Anterior cingulate cortex (tissue), 58 donors: ENCODE measurements around the gene OR2AG1.

Source experiments
- DNase-seq, 58 donors: peaks; one replicate each; lab custom pipeline; 2025; lab: John Stamatoyannopoulos, UW

The OR2AG1 gene, protein sequence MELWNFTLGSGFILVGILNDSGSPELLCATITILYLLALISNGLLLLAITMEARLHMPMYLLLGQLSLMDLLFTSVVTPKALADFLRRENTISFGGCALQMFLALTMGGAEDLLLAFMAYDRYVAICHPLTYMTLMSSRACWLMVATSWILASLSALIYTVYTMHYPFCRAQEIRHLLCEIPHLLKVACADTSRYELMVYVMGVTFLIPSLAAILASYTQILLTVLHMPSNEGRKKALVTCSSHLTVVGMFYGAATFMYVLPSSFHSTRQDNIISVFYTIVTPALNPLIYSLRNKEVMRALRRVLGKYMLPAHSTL

DNA sequence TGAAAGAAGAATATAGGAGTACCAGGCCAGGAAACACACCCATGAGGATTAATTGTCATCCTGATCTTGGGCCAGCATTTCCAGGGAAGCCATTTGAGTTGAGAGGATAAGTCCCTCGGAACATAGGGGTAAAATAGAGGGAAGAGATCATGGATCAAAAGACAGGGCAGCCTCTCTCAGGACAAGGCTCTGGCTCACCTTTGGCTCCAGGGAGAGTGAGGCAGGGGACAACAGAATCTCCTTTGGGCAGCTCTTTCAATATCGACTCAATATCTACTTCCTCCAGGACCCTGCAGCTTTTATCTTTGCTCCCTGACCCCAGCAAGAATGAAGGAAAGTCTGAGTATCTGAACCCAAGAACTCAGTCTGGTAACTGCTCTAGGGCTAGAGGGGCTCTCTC lies at the start of gene OR2AG1:
Gene OR2AG1, plus strand, starts transcription at position 301 of the 400 bp plus-strand sequence. CDS start 2,018 bp downstream, outside the sequence.
- no peak for DNase-seq

DNA sequence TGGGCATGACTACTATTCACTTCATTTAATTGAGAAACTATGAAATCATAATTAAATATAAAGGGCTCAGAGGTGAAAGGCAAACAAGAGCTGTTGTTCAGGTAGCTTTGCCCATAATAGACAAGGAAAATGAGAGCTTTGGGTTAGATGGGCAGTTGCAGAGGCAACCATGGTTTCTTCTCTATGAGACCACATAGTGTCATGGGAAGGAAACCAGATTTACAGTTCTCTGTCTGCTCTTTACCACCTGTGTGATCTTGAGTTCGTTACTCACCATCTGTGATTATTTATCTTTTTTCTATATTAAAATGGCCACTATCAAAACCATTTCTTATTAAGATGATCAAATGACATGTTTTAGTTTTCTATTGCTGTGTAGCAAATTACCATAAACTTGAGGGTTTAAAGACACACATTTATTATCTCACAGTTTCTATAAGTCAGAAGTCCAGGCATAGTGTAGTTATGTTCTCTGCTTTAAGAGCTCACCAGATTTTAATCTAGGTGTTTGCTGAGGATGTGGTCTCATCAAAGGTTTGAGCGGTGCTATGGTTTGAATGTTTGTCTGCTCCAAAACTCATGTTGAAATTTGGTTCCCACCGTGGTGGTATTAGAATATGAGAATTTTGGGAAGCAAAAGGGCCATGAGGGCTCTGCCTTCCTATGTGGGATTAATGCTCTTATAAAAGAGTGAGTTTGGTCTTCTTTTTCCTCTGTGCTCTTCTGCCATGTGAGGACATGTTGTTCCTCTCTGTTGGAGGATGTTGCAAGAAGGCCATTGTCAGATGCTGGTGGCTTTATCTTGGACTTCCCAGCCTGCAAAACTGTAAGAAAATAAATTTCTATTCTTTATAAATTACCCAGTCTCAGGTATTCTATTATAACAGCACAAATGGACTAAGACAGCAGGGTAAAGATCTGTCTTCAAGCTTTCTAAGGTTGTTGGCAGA lies 49.2 kb upstream of the OR2AG1 start:
- no peak for DNase-seq

DNA sequence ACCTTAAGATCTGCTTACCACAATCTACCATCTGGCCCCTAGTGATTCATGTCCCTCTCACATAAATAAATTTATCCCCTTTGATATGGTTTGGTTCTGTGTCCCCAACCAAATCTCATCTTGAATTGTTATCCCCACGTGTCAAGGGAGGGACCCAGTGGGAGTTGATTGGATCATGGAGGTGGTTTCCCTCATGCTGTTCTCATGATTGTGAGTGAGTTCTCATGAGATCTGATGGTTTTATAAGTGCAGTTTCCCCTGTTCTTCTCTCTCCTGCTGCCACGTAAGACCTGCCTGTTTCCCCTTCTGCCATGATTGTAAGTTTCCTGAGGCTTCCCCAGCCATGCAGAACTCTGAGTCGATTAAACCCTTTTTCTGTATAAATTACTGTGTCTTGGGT lies 48.2 kb upstream of the OR2AG1 start:
- DNase-seq, result no peak

DNA sequence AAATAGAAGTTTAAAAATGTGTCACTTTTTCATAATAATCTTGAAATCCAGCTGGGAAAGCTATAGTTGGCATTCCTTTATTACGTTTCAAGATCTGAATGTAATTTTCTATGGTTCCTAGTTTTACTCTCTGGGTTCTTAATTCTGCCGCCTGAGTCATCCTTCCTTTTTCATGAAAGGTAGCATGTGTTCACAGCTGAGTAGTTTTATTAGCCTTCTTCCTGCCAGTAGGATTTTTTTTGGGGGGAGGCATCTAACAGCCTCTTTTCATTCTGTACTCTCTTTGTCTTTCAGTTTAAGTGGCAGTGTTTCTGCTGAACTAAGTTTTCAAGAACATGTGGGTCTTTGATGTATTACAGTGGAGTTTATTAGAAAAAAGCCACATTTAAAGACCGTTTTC lies 47.5 kb upstream of the OR2AG1 start:
- DNase-seq, result no peak

DNA sequence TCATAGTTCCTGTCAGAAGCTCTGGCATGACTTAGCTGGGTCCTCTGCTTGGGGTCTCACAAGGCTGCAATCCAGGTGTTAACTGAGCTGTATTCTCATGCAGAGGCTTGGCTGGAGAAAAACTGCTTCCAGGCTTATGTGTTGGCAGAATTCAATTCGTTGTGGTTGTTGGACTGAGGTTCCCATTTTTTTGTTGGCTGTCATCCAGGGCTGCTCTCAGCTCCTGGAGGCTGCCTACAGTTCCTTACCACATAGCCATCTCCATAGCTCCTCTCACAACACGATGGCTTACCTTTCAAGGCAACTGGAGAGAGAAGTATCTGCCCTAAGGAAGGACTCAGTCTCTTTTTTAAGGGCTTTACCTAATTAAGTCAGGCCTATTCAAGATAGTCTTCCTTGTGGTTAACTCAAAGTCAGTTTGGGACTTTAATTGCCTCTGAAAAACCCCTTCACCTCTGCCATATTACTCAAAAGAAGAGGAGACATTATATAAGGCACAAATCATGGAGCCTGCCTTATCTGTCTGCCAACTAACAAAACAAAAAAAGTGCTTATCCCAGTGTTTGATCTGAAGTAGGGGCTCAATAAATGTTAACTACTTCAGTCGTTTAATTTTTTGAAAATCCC lies 46.2 kb upstream of the OR2AG1 start:
- DNase-seq, result no peak

DNA sequence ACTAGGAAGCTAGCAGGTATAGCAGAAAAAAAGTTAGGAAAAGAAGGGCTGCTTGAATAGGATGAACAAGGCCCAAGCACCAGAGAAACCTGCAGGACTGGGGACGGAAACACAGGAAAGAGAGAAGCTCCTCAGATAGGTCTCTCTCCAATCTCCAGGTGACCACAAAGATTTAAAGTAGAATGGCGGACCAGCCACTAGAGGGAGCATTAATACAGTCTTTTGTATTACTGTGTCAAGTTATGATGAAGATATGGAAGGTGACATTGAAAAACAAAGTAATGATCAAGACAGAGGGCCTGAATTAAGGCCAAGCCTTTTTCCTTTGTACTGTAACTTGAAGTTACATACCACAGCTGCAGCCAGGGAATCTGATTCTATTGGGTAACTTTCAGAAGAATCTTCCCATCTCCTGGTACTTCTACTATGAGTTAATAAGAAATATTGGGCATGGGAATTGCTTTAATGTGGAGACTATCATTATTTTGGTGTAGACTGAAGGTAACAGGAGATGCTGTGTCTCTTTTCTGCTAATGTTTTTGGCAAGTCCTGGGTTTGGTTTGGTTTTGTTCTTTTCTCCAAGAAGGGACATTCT lies 44.9 kb upstream of the OR2AG1 start:
- peak in 4 of 58 donors; percentile 2 to 14 (median 8) for DNase-seq

DNA sequence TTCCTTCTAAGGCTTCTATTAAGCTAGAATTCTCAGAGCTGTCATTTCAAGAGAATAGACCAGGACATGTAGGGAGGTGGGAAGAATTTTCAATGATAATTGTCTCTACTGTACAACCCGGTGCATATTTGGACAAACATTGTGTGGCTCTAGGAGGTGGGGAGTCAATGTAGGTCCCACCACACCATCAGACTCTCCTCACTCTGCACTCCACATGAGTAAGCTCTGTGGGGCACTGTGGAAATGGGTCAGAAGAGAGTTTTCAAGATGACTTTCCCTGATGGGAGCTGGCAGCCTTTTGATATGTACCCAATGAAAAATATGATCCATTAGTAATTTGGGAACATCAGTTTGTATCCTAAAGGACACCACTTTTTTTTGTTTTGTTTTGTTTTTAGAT lies 44.2 kb upstream of the OR2AG1 start:
- no peak for DNase-seq

DNA sequence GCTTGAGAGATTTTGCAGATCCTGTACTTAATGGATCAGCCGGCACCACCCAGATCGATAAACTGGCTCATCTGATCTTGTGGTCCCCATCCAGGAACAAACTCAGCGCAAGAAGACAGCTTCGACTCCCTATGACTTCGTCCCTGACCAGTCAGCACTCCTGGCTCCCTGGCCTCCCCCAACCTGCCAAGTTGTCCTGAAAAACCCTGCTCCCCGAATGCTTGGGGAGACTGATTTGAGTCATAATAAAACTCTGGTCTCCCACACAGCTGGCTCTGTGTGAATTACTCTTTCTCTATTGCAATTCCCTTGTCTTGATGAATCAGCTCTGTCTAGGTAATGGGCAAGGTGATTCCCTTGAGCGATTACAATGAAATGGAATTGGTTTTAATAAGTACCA lies 40.6 kb upstream of the OR2AG1 start:
- no peak for DNase-seq

DNA sequence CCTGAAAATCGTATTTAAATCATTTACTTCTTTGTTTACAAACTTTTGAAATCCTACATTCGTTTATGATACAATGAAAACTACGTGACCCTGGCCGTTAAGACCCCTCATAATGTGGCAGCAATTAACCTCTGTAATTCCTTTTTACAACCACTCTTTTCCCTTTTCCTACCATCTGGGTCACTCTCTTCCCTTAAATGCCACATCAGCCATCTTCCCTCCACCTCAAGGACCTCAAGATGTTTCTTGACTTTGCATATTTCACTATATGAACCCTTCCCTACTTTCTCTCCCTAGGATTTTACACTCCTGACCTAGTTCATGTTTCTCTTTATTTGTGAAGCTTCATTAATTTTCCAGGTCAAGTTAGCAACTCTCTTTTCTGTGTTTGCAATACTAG lies 37.8 kb upstream of the OR2AG1 start:
- DNase-seq, result no peak

DNA sequence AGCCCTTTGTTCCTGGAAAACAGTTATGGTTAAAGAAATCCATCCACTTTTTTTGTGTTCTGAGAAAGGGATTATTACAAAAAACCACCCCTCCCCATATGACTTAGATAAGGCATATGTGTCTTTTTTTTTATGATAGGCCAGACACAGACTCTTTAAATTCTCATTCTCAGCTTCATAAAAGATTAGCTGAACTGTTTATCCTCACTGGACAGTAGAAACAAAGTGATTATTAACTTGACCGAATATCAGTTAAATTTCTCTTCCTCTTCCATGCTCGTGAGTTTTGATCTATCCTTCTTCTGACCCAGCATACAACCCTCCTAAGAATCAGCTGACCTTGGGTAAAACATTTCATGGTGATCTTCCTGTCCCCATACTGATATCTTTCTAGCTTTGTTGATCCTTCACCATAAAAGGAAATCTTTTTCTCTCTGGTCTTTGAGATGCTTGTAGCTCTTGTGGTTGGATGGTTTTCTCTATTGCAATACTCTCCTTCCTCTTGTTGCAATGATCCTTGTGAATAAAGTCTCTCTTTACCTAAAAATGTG lies 37.3 kb upstream of the OR2AG1 start:
- DNase-seq, result no peak

DNA sequence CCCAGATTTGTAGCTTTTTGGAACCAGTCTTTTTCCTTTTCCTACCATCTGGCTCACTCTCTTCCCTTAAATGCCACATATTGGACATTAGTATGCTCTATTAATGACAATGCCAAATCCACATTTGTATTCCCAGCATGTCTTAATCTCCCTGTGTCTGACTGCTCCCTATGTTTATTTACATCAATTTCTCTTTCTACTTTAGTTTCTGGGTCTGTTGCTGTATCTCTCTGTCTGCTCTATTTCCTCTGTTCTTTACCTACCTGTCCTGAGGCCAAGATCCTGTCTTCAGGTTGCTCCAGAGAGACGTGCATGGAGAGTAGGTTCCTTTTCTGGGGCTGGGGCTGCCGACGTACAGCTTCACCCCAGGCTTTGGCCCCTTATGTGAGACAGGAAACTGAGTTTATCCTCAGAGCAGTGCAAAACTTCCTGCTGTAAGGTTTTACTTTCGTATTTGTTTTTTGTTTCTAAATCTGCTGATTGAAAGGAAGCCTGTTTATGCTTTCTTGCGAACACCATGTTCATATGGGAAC lies 36.7 kb upstream of the OR2AG1 start:
- no peak for DNase-seq

DNA sequence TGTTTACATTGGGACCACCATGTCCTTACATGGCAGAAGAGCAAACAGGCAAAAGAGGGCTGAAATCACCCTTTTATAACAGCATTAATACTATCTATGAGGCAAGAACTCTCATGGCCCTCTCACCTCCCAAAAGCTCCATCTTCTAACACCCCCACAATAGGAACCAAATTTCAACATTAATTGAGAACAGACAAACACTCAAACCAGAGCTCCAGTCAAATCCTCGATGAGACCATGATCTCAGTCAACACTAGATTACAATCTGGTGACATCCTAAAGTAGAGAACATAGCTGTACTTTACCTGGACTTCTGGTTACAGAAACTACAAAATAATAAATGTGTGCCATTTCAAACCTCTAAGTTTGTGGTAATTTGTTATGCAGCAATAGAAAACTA lies 36.2 kb upstream of the OR2AG1 start:
- DNase-seq, result no peak

DNA sequence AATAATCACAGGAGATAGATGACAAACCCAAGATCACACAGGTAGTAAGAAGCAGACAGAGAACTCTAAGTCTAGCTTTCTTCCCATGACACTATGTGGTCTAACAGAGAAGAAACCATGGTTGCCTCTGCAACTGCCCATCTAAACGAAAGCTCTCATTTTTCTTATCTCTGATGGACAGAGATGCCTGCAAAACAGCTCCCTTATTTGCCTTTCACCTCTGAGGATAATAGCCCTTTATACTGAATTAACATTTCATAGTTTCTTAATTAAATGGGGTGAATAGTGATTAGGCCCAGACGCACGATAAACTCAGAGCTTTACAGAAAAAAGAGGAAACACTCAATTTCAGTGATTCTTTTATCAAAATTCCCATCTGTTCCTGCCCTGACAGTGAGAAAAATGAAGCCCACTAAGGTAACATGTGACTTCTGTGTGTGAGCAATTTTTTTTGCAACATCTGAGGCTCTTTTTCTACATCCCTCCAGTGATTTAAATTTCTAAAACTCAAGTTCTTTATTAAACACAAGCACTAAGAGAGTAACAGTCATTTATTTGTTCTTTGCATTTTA lies 35.6 kb upstream of the OR2AG1 start:
- DNase-seq, result no peak

DNA sequence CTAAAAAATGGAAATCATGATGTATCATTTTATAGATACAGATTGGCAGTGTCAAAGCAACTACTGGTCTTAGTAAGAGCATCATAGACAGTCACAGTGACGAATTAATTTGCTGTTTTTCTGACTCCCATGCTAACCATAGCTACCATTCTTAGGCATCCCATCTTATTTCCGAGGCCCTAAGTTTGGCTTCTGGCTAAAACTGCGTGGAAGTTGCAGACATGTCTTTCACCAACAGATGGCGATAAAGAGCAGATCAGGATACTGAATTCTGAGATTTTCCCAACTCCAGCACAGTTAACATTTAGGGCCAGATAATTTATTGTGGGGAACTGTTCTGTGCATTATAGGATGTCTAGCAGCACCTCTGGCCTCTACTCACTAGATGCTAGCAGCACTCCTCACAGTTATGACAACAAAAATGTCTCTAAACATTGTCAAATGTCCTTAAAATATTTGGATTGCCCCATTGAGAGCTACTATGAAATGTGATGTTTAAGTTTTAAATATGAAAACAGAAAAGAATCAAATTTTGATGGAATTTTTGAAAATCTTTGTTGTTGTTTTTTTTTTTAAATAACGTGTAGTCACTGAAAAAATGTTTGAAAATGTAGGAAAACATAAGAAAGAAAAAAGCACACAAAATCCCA lies 27.4 kb upstream of the OR2AG1 start:
- DNase-seq, result peak in 11 of 58 donors; percentile 2 to 23 (median 7)

DNA sequence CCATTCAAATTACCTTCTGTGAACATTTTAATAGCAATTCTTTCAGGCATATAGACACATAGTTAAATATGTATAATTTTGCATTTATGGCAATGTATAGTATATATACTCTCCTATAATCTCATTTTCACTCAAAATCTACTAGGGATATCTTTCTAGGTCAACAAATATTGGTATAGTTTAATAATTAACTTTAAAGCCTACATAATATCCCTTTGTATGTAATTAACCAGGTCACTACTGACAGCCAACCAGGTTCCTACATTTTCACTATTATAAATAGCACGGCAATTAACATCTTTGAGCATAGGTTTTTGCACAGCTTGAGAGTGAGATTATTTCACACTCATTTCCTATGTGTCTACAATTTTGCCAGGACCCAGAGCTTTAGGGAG lies 26.9 kb upstream of the OR2AG1 start:
- no peak for DNase-seq

DNA sequence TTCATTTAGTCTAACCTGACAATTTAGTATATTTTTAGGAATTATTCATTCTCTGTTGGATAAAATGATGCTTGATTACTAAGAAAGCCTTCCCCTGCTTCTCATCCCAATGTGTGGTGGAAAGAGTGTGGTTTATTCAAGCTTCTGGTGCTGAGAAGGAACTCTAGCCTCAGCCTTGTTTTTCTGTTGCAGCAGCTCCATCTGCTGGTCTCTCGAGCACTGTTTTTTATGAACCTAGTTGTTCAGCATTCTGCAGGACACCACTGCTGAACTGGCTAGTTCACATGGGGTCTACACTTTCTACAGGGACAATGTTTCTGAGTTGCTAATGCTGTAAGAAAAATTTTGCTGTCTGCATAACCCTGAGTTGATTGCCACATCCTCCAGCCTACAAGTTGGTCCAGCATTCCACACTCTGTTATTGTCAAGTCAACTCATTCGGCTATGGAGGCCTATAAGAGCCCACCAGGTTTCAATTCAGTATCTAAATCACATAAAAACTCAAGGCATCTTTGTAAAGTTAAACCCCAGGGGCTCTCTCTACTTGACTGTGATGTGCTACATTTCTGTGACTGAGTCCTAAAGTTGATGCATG lies 25.4 kb upstream of the OR2AG1 start:
- DNase-seq, result peak in 46 of 58 donors; percentile 3 to 68 (median 28)

DNA sequence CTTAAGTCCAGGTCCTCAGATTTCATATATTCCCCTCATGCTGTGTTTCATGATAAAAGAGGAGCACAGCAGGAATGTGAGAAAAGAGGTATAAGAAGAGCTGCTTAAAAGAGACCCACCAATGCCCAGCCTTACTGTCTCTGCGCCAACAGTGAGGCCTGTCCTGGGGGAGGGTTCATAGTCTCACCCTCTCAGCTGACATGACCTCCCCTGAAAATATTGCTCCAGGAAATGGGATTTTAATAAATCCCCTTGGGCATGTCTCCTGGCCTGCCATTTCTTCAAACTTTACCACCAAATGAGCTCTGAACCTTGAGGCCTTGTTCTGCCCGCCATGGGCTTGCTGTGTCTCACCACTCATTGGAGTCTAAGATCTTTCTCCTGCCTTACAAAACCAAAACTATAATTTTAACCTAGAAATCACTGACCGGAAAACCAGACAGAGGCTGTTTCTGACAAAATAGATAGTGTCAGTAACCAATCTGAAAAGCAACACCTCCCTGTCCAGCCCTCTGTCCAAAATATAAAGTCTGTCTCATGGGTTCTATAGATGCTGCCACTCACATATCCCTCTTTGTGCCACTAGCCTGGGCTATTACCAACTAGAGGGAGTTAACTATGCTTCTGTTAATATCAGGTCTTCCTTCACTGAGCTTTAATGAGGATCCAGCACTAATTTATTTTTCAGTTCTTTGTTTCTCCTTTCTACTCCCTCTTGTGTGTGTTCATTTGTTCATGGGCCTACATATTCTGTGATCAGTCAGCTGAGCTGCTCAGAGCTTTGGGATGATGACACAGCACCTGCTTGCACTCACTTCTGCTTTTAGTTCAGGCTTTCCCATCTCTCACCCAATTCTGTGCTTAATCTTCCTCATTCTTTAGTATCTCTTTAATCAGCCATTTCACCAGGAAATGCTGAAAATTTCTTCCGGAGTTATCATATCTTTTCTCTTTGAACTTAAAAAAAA lies 10.6 kb upstream of the OR2AG1 start, which contains the start of gene OR2AG2:
Gene OR2AG2, minus strand, starts transcription at position 51 of the 968 bp plus-strand sequence. CDS start 3,019 bp downstream, outside the sequence.
- peak in 1 of 58 donors; percentile 4 for DNase-seq
